ENCODE data around the gene OR2A2. TPM values are rescaled to one million over a fixed set of nuclear protein-coding genes. Genes with fewer than 3 reads are reported as not detected.

OR2A2 gene
- polyA plus RNA-seq (2012; rRNA removed) = not detected in 2 replicates
- polyA plus RNA-seq (2012; cell fraction: cytosol; rRNA removed) = not detected in 2 replicates
- polyA plus RNA-seq (2012; cell fraction: nucleus; rRNA removed) = not detected in 2 replicates

GRCh38 chr7:144109283-144109682 is at the start of gene OR2A2:
OR2A2 (plus strand) TSS chr7:144109583; CDS start chr7:144109583, 0 bp downstream.
- 0% methylated on average over 2 of the region's 2 CpGs for WGBS (ENCODE audit: low lambda C conversion rate)
- no peak within 1 kb of the TSS for H3K27ac ChIP-seq (ENCODE audit: low read depth in 2 of 2, low read length in 1 of 2)
- no peak within 1 kb of the TSS for H2AFZ ChIP-seq (ENCODE audit: low read depth)
- H3K27me3 ChIP-seq (ENCODE audit: insufficient read depth) = no peaks in the 10 kb centered on the region; the same call in 1 of the 2 replicates
- no peak for DNase-seq
- H3K9me2 ChIP-seq = no peaks in the 10 kb centered on the region
- H3K4me2 ChIP-seq = no peak within 1 kb of the TSS
- H4K20me1 ChIP-seq (ENCODE audit: insufficient read depth) = no peaks in the 10 kb centered on the region
- ChIA-PET POLR2A (no interaction called here), CTCF (no interaction called here)
- TF ChIP-seq POLR2AphosphoS5 (IDR thresholded peaks at IDR 0.05; ENCODE audit: low read depth, low read length) (no peak), NFIC (IDR thresholded peaks at IDR 0.05; ENCODE audit: borderline replicate concordance) (no peak), SIN3A (IDR thresholded peaks at IDR 0.05; ENCODE audit: borderline replicate concordance, low read depth, low read length) (no peak), IRF3 (IDR thresholded peaks at IDR 0.05; ENCODE audit: low read depth, low read length) (no peak), MXI1 (IDR thresholded peaks at IDR 0.05; ENCODE audit: low read depth, low read length) (no peak), MAX (IDR thresholded peaks at IDR 0.05; ENCODE audit: low read depth) (no peak), TEAD4 (IDR thresholded peaks at IDR 0.05; ENCODE audit: borderline replicate concordance, insufficient read depth) (no peak), EP300 (IDR thresholded peaks at IDR 0.05; ENCODE audit: borderline replicate concordance in 1 of 2, low read depth in 1 of 2, low read length in 1 of 2) (no peak), GABPA (IDR thresholded peaks at IDR 0.05; ENCODE audit: low read depth) (no peak), CHD2 (IDR thresholded peaks at IDR 0.05; ENCODE audit: low read length, partially characterized antibody) (no peak), USF2 (IDR thresholded peaks at IDR 0.05; ENCODE audit: borderline replicate concordance, low read depth, low read length) (no peak)
- H3K9ac ChIP-seq = no peak within 1 kb of the TSS
- no peaks in the 10 kb centered on the region for H3K9me3 ChIP-seq
- no peaks in the 10 kb centered on the region for H3K79me2 ChIP-seq (ENCODE audit: insufficient read depth)
- no peak within 1 kb of the TSS for H3K4me3 ChIP-seq (ENCODE audit: low read depth in 2 of 2, low read length in 1 of 2)
- no peaks in the 10 kb centered on the region for H3K4me1 ChIP-seq (ENCODE audit: control insufficient read depth in 1 of 2, insufficient read depth in 2 of 2, low read depth in 1 of 2, low read length in 1 of 2)
- H3K36me3 ChIP-seq (replicated peaks in 1 of 2; ENCODE audit: control insufficient read depth in 1 of 2, insufficient read depth in 2 of 2, low read length in 1 of 2) = no peaks in the 10 kb centered on the region
- no peaks in the 10 kb centered on the region for H3F3A ChIP-seq (replicated peaks; ENCODE audit: insufficient read depth)

GRCh38 chr7:144063710-144064109 is 45.7 kb upstream of the OR2A2 start:
- 30% methylated on average over 3 of the region's 3 CpGs for WGBS (ENCODE audit: low lambda C conversion rate)
- ChIA-PET POLR2A (no interaction called here), CTCF (interaction anchor here (1.2 to 1.5 kb wide), 3 partner anchors 8 to 64 kb away, joined by 3 to 5 read pairs (median 3); partner anchors contain the start of gene OR2A12)

More at GRCh38 chr7:144063710-144064109, 45.7 kb upstream of the OR2A2 start:
- Histone ChIP-seq H3K4me1 (ENCODE audit: control insufficient read depth in 1 of 2, insufficient read depth in 2 of 2, low read depth in 1 of 2, low read length in 1 of 2) (no peaks in the 10 kb centered on the region), H2AFZ (ENCODE audit: low read depth) (no peak overlapping the region), H3K9ac (no peak overlapping the region), H4K20me1 (ENCODE audit: insufficient read depth) (no peaks in the 10 kb centered on the region), H3K9me3 (no peaks in the 10 kb centered on the region), H3K27me3 (ENCODE audit: insufficient read depth) (peaks cover 3% of the 10 kb centered on the region; the same call in 1 of the 2 replicates), H3K36me3 (replicated peaks in 1 of 2; ENCODE audit: control insufficient read depth in 1 of 2, insufficient read depth in 2 of 2, low read length in 1 of 2) (no peaks in the 10 kb centered on the region), H3K4me3 (ENCODE audit: low read depth in 2 of 2, low read length in 1 of 2) (no peak overlapping the region), H3F3A (replicated peaks; ENCODE audit: insufficient read depth) (no peaks in the 10 kb centered on the region), H3K27ac (ENCODE audit: low read depth in 2 of 2, low read length in 1 of 2) (no peak overlapping the region), H3K79me2 (ENCODE audit: insufficient read depth) (no peaks in the 10 kb centered on the region), H3K4me2 (no peak overlapping the region), H3K9me2 (no peaks in the 10 kb centered on the region)
- no peak for DNase-seq
- TF ChIP-seq RAD21 (IDR thresholded peaks at IDR 0.05; ENCODE audit: low read length) (no peak), CTCF (IDR thresholded peaks at IDR 0.05) (peak; percentile 41), FOSL2 (IDR thresholded peaks at IDR 0.05; ENCODE audit: borderline replicate concordance, low read depth) (no peak), RFX5 (IDR thresholded peaks at IDR 0.05; ENCODE audit: low read length) (no peak), EP300 (IDR thresholded peaks at IDR 0.05; ENCODE audit: borderline replicate concordance in 1 of 2, low read depth in 1 of 2, low read length in 1 of 2) (no peak), MEF2A (IDR thresholded peaks at IDR 0.05; ENCODE audit: borderline replicate concordance, low read depth) (no peak)
